Adrenal gland (tissue), 5 donors: ENCODE measurements around the gene MIOX.

Experiments
- POLR2A ChIP-seq, 2 donors: fragments of 450-650 bp; IDR thresholded peaks; one replicate each; pipeline ENCODE4 v1.6.1; 2017; ENCODE audit warnings: antibody characterized with exemption in 2 of 2, mild to moderate bottlenecking in 2 of 2, moderate library complexity in 1 of 2
- TF ChIP-seq, protein P1 (sequence below), 6 experiments: fragments of 450-650 bp in 4 of 6; fragments of 200-600 bp in 2 of 6; sonication (generic) in 1 of 6; IDR thresholded peaks; 1 replicate in 5 of 6; 2 replicates in 1 of 6; pipeline versions ENCODE4 v1.5.1 to v1.8.0; 2016 to 2021; ENCODE audit warnings: antibody characterized with exemption in 6 of 6, mild to moderate bottlenecking in 2 of 6, moderate library complexity in 1 of 6
- donor health status: DM: no; HTN: no; CAD: no.

DNA sequence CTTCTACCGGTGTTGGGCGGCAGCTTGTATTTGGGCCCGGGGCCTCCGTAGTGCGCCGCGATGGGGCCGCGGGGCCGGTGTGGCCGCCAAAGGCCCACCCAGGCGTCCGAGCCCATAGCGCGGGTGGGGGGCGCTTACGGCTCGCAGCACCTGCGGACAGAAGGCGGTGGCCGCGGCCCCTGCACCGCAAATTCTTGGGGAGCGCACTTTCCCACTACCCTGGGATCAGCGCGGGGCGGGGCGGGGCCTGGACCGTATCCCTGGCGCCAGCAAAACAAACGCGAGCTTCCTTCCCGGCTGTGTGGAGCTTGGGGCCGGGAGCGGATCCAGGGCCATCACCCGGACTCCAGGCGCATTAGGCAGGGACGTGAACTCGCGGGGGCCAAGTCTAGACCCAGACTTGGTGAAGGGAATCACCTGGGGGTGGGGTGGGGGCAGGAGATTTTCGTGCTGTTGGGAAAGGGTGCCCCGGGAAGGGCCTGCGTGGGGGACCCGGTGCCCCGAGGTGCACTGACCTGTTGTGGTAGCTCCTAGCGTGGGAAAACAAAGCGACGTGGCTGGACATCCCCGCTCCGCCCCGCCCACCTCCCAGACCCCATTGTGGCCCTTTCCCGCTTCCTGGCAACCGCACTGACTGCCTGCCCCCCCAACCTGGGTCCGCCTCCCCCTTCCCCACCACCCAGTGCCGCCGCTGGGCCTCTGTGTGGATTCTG lies 45.5 kb downstream of the MIOX start:
- TF ChIP-seq, protein P1, sequence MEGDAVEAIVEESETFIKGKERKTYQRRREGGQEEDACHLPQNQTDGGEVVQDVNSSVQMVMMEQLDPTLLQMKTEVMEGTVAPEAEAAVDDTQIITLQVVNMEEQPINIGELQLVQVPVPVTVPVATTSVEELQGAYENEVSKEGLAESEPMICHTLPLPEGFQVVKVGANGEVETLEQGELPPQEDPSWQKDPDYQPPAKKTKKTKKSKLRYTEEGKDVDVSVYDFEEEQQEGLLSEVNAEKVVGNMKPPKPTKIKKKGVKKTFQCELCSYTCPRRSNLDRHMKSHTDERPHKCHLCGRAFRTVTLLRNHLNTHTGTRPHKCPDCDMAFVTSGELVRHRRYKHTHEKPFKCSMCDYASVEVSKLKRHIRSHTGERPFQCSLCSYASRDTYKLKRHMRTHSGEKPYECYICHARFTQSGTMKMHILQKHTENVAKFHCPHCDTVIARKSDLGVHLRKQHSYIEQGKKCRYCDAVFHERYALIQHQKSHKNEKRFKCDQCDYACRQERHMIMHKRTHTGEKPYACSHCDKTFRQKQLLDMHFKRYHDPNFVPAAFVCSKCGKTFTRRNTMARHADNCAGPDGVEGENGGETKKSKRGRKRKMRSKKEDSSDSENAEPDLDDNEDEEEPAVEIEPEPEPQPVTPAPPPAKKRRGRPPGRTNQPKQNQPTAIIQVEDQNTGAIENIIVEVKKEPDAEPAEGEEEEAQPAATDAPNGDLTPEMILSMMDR (IDR thresholded peaks at IDR 0.05) = no peak
- TF ChIP-seq POLR2A (IDR thresholded peaks at IDR 0.05) = peak in 1 of 2 donors; percentile 17
